ENCODE results near the gene NSUN4.

The NSUN4 gene

DNA sequence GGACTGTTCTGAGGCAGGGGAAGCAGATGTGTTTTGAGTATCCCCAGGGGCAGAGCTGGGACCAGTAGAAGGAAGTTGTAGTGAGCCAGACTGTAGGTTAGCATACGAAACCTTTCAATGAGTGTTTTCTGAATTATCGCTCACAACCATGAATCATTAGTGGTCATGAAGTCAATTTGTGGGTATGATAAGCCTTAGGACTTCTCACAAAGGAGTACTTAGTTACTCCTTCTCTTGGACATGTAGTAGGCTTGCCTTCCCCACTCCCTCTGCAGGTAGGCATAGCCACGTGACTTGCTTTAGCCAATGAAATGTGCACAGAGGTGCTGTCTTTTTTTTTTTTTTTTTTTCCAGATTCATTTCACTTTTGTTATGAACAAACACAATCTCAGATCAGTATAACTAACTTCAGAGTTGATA, 29.6 kb downstream of the NSUN4 start:
- Histone ChIP-seq H3K27me3 (no peaks in the 10 kb centered on the region), H3K9me3 (no peaks in the 10 kb centered on the region), H3K4me1 (ENCODE audit: control insufficient read depth in 1 of 2, insufficient read depth in 1 of 2, low read depth in 1 of 2, low read length in 1 of 2) (peaks cover 47 to 54% of the 10 kb centered on the region in 2 experiments), H3K4me3 (ENCODE audit: low read depth in 1 of 2, low read length in 1 of 2) (no peak overlapping the region), H3K36me3 (no peaks in the 10 kb centered on the region), H3K27ac (peak overlapping the region; percentile 82)
- TF ChIP-seq, protein P1, sequence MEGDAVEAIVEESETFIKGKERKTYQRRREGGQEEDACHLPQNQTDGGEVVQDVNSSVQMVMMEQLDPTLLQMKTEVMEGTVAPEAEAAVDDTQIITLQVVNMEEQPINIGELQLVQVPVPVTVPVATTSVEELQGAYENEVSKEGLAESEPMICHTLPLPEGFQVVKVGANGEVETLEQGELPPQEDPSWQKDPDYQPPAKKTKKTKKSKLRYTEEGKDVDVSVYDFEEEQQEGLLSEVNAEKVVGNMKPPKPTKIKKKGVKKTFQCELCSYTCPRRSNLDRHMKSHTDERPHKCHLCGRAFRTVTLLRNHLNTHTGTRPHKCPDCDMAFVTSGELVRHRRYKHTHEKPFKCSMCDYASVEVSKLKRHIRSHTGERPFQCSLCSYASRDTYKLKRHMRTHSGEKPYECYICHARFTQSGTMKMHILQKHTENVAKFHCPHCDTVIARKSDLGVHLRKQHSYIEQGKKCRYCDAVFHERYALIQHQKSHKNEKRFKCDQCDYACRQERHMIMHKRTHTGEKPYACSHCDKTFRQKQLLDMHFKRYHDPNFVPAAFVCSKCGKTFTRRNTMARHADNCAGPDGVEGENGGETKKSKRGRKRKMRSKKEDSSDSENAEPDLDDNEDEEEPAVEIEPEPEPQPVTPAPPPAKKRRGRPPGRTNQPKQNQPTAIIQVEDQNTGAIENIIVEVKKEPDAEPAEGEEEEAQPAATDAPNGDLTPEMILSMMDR (IDR thresholded peaks at IDR 0.05) = no peak

DNA sequence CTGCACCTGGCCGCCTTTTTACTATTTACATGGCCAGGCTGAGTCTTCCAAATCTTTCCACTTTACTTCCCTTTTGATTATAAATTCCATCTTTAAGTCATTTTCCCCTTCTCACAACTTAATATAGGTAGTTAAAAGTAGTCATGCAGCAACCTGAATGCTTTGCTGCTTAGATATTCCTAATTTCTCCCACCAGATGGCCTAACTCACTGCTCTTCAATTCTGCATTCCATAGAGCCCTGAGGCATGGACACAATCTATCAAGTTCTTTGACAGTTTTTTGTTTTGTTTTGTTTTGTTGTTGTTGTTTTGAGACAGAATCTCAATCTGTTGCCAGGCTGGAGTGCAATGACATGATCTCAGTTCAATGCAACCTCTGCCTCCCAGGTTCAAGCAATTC, 31.8 kb downstream of the NSUN4 start:
- Histone ChIP-seq H3K27me3 (no peaks in the 10 kb centered on the region), H3K27ac (peak overlapping the region; percentile 89), H3K4me1 (ENCODE audit: control insufficient read depth in 1 of 2, insufficient read depth in 1 of 2, low read depth in 1 of 2, low read length in 1 of 2) (peaks cover 50 to 57% of the 10 kb centered on the region in 2 experiments), H3K36me3 (no peaks in the 10 kb centered on the region), H3K9me3 (no peaks in the 10 kb centered on the region), H3K4me3 (ENCODE audit: low read depth in 1 of 2, low read length in 1 of 2) (no peak overlapping the region)
- TF ChIP-seq, protein P1 (IDR thresholded peaks at IDR 0.05) = no peak

DNA sequence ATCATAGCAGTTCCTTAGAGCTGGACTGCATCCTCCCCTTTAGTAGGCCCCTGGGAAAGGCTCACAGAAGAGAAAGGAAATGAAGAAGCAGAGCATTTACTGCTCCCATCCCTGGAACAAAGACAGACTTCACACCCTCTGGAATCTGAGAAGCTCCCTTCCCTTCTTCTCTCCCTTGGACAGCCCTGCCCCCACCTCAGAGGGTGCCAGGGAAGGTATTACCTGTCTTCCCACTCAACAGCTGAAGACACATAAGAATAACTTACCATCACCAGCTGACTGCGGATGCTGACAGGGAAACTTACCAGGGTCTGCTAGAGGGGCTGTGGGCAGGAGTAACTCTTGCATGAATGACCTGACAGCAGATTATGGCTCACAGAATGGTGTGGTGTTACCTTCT, 39.4 kb downstream of the NSUN4 start:
- H3K27me3 ChIP-seq = no peaks in the 10 kb centered on the region
- TF ChIP-seq, protein P1 (IDR thresholded peaks at IDR 0.05) = no peak
- no peak overlapping the region for H3K4me3 ChIP-seq (ENCODE audit: low read depth in 1 of 2, low read length in 1 of 2)
- no peak overlapping the region for H3K27ac ChIP-seq
- no peaks in the 10 kb centered on the region for H3K36me3 ChIP-seq
- peaks cover 5 to 6% of the 10 kb centered on the region in 2 experiments for H3K4me1 ChIP-seq (ENCODE audit: control insufficient read depth in 1 of 2, insufficient read depth in 1 of 2, low read depth in 1 of 2, low read length in 1 of 2)
- H3K9me3 ChIP-seq = no peaks in the 10 kb centered on the region

DNA sequence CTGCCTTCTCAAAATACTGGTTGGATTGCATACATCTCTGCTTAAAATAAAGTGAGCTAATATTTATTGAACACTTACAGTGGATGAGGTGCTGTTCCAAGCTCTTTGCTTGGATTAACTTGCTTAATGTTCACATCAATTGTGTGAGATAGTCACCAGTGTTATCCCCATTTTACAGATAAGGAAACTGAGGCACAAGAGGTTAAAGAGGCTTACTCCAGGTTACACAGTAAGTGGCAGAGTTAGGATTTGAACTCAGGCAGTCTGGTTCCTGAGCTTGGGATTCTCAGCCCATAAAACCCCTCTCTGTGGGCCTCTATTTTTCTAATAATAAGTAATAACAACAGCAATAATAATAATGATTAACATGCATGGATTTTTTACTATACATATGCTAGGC, 39.9 kb downstream of the NSUN4 start:
- no peaks in the 10 kb centered on the region for H3K27me3 ChIP-seq
- no peak overlapping the region for H3K27ac ChIP-seq
- H3K4me1 ChIP-seq (ENCODE audit: control insufficient read depth in 1 of 2, insufficient read depth in 1 of 2, low read depth in 1 of 2, low read length in 1 of 2) = peaks cover 0 to under 1% of the 10 kb centered on the region in 2 experiments
- no peaks in the 10 kb centered on the region for H3K9me3 ChIP-seq
- H3K36me3 ChIP-seq = no peaks in the 10 kb centered on the region
- H3K4me3 ChIP-seq (ENCODE audit: low read depth in 1 of 2, low read length in 1 of 2) = no peak overlapping the region
- TF ChIP-seq, protein P1 (IDR thresholded peaks at IDR 0.05) = no peak

GRCh38 chr1:46393510-46393909, 52.9 kb downstream of the NSUN4 start:
- Histone ChIP-seq H3K9me3 (no peaks in the 10 kb centered on the region), H3K27ac (no peak overlapping the region), H3K4me1 (ENCODE audit: control insufficient read depth in 1 of 2, insufficient read depth in 1 of 2, low read depth in 1 of 2, low read length in 1 of 2) (peaks cover 17 to 18% of the 10 kb centered on the region in 2 experiments), H3K27me3 (peaks cover 16% of the 10 kb centered on the region), H3K4me3 (ENCODE audit: low read depth in 1 of 2, low read length in 1 of 2) (peak overlapping the region; percentile 64 to 65), H3K36me3 (no peaks in the 10 kb centered on the region)
- TF ChIP-seq, protein P1 (IDR thresholded peaks at IDR 0.05) = no peak
